Measurements from ENCODE around the gene PACSIN2.

The PACSIN2 gene

DNA sequence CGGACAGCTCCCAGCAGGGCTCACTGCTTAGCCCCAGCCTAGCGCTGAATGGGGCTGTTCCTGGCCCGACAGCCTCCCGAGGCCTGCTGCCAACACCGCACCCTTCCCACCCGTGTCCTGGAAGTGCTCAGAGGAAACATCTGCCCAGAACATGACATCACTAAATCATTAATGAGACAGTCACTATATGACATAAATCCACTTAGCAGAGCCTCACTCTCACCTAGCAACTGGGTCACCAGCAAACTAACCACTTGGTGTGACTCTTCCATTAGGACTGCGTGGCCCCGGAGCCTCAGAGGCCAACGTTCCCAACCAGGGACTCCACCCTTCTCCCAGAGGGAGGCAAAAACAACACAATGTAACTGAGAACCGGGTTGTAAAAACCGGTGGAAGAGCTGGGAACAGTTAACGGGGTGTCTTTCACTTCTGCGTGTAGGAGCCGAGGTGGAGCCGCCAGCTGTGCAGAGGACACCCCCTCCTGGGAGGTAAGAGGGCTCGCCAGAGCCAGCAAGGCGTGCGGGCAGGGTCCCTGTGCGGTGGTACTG, 21.4 kb upstream of the PACSIN2 start:
- no peak overlapping the region for H3K4me3 ChIP-seq (ENCODE audit: low read length)
- no peaks in the 10 kb centered on the region for H3F3A ChIP-seq (ENCODE audit: control insufficient read depth, insufficient read depth)
- H4K20me1 ChIP-seq (ENCODE audit: control insufficient read depth, insufficient read depth, low read depth, low read length), result no peaks in the 10 kb centered on the region
- no peaks in the 10 kb centered on the region for H3K9me2 ChIP-seq (replicated peaks; ENCODE audit: control insufficient read depth, low read length)
- no peaks in the 10 kb centered on the region for H3K27me3 ChIP-seq (ENCODE audit: control insufficient read depth, low read length)
- no peak overlapping the region for H3K27ac ChIP-seq (ENCODE audit: low read depth, low read length)
- no peaks in the 10 kb centered on the region for H3K4me1 ChIP-seq (ENCODE audit: control insufficient read depth, low read length)
- H3K36me3 ChIP-seq (ENCODE audit: control insufficient read depth, low read length), result no peaks in the 10 kb centered on the region
- TF ChIP-seq EZH2phosphoT487 (IDR thresholded peaks at IDR 0.05; ENCODE audit: borderline replicate concordance, low read length), result no peak
- TF ChIP-seq, protein P1, sequence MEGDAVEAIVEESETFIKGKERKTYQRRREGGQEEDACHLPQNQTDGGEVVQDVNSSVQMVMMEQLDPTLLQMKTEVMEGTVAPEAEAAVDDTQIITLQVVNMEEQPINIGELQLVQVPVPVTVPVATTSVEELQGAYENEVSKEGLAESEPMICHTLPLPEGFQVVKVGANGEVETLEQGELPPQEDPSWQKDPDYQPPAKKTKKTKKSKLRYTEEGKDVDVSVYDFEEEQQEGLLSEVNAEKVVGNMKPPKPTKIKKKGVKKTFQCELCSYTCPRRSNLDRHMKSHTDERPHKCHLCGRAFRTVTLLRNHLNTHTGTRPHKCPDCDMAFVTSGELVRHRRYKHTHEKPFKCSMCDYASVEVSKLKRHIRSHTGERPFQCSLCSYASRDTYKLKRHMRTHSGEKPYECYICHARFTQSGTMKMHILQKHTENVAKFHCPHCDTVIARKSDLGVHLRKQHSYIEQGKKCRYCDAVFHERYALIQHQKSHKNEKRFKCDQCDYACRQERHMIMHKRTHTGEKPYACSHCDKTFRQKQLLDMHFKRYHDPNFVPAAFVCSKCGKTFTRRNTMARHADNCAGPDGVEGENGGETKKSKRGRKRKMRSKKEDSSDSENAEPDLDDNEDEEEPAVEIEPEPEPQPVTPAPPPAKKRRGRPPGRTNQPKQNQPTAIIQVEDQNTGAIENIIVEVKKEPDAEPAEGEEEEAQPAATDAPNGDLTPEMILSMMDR (IDR thresholded peaks at IDR 0.05; ENCODE audit: low read depth, low read length, poor library complexity, severe bottlenecking), result no peak
- H3K9me3 ChIP-seq (ENCODE audit: control insufficient read depth, insufficient read depth, low read length), result no peaks in the 10 kb centered on the region
- H3K4me2 ChIP-seq (ENCODE audit: low read length), result no peak overlapping the region
- H3K79me2 ChIP-seq (ENCODE audit: control insufficient read depth, low read length), result no peaks in the 10 kb centered on the region

DNA sequence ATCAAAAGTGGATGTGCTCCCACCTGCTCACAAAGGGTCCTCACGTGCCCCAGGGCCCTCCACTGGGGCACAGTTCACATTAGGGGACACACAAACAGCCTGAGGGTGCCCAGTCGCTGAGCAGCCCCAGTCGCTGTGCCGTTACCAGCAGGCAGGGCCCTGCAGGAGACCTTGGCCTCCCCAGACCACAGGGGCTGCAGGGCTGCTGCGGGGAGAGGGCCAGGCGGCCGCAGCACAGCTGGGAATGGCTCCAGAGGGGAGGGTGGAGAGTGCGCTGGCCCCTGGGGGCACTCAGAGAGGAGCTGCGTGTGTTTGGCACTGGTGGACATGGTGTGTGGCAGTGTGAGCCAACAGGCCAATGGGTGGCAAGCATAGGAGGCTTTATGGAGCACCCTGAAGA, 20.3 kb upstream of the PACSIN2 start:
- H3K27ac ChIP-seq (ENCODE audit: low read depth, low read length), result no peak overlapping the region
- no peaks in the 10 kb centered on the region for H3K9me3 ChIP-seq (ENCODE audit: control insufficient read depth, insufficient read depth, low read length)
- 0 out of 2 replicates have a peak, but pooled peaks cover 4% of the 10 kb centered on the region for H4K20me1 ChIP-seq (ENCODE audit: control insufficient read depth, insufficient read depth, low read depth, low read length)
- H3K9me2 ChIP-seq (replicated peaks; ENCODE audit: control insufficient read depth, low read length), result no peaks in the 10 kb centered on the region
- no peaks in the 10 kb centered on the region for H3K27me3 ChIP-seq (ENCODE audit: control insufficient read depth, low read length)
- no peak for TF ChIP-seq EZH2phosphoT487 (IDR thresholded peaks at IDR 0.05; ENCODE audit: borderline replicate concordance, low read length)
- TF ChIP-seq, protein P1 (IDR thresholded peaks at IDR 0.05; ENCODE audit: low read depth, low read length, poor library complexity, severe bottlenecking), result no peak
- no peaks in the 10 kb centered on the region for H3K36me3 ChIP-seq (ENCODE audit: control insufficient read depth, low read length)
- H3K79me2 ChIP-seq (ENCODE audit: control insufficient read depth, low read length), result no peaks in the 10 kb centered on the region
- H3F3A ChIP-seq (ENCODE audit: control insufficient read depth, insufficient read depth), result no peaks in the 10 kb centered on the region
- H3K4me1 ChIP-seq (ENCODE audit: control insufficient read depth, low read length), result no peaks in the 10 kb centered on the region
- no peak overlapping the region for H3K4me3 ChIP-seq (ENCODE audit: low read length)
- H3K4me2 ChIP-seq (ENCODE audit: low read length), result no peak overlapping the region

DNA sequence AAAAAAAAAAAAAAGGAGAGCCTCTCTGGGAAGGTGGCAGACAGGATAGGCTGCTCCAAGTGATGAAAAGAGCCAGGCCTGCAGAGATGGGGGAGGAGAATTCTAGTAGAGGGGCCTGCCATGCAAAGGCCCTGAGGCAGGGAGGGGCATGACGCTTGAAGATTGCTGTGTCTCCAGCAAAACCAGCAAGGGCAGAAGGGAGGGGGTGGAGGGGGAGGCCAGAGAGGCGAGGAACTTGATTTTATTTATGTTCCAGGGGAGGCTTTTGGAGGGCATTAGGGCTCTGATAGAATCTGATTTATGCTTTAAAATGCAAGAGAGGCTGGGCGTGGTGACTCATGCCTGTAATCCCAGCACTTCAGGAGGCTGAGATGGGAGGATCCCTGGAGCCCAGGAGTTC, 16.7 kb upstream of the PACSIN2 start:
- no peaks in the 10 kb centered on the region for H3K79me2 ChIP-seq (ENCODE audit: control insufficient read depth, low read length)
- H3K4me1 ChIP-seq (ENCODE audit: control insufficient read depth, low read length), result no peaks in the 10 kb centered on the region
- no peaks in the 10 kb centered on the region for H3K9me3 ChIP-seq (ENCODE audit: control insufficient read depth, insufficient read depth, low read length)
- no peak overlapping the region for H3K27ac ChIP-seq (ENCODE audit: low read depth, low read length)
- TF ChIP-seq, protein P1 (IDR thresholded peaks at IDR 0.05; ENCODE audit: low read depth, low read length, poor library complexity, severe bottlenecking), result no peak
- TF ChIP-seq EZH2phosphoT487 (IDR thresholded peaks at IDR 0.05; ENCODE audit: borderline replicate concordance, low read length), result no peak
- H3K27me3 ChIP-seq (ENCODE audit: control insufficient read depth, low read length), result no peaks in the 10 kb centered on the region
- H3K36me3 ChIP-seq (ENCODE audit: control insufficient read depth, low read length), result no peaks in the 10 kb centered on the region
- H4K20me1 ChIP-seq (ENCODE audit: control insufficient read depth, insufficient read depth, low read depth, low read length), result 0 out of 2 replicates have a peak, but pooled peaks cover 4% of the 10 kb centered on the region
- H3K4me2 ChIP-seq (ENCODE audit: low read length), result no peak overlapping the region
- H3F3A ChIP-seq (ENCODE audit: control insufficient read depth, insufficient read depth), result no peaks in the 10 kb centered on the region
- no peak overlapping the region for H3K4me3 ChIP-seq (ENCODE audit: low read length)
- no peaks in the 10 kb centered on the region for H3K9me2 ChIP-seq (replicated peaks; ENCODE audit: control insufficient read depth, low read length)

All from DOHH2 (cell line).